Osteocyte (in vitro differentiated cells): ENCODE measurements around the gene PSG4. TPM values are rescaled to one million over a fixed set of nuclear protein-coding genes. Genes with fewer than 3 reads are reported as not detected.
"Not testable (repeated sequence)": the region's sequence is repeated elsewhere in the genome, so short reads cannot be mapped to it uniquely, and the experiment has no call there.

Experiments used
- DNase-seq: peaks from one replicate; pipeline ENCODE4 v3.0.0; 2021; ENCODE audit warnings: mixed read lengths; ENCODE audit not compliant: unreplicated experiment; ENCODE audit errors: extremely low spot score
- H3K27ac Mint-ChIP-seq: one replicate; pipeline ENCODE4 v1.8.0; 2021; ENCODE audit warnings: mild to moderate bottlenecking, mixed read lengths; ENCODE audit not compliant: unreplicated experiment
- H3K27me3 Mint-ChIP-seq: one replicate; pipeline ENCODE4 v1.8.0; 2021; ENCODE audit warnings: mixed read lengths; ENCODE audit not compliant: unreplicated experiment
- H3K36me3 Mint-ChIP-seq: one replicate; pipeline ENCODE4 v1.8.0; 2021; ENCODE audit warnings: mixed read lengths; ENCODE audit not compliant: unreplicated experiment
- H3K4me1 Mint-ChIP-seq: one replicate; pipeline ENCODE4 v1.8.0; 2021; ENCODE audit warnings: mixed read lengths; ENCODE audit not compliant: unreplicated experiment
- H3K4me3 Mint-ChIP-seq: one replicate; pipeline ENCODE4 v1.8.0; 2021; ENCODE audit warnings: mild to moderate bottlenecking, moderate library complexity, mixed read lengths; ENCODE audit not compliant: unreplicated experiment
- H3K9me3 Mint-ChIP-seq: one replicate; pipeline ENCODE4 v1.8.0; 2021; ENCODE audit warnings: mixed read lengths; ENCODE audit not compliant: unreplicated experiment
- long read RNA-seq: library from polyadenylated mRNA; unstranded; transcript quantifications from one replicate; pipeline ENCODE4 v2.0.0, GENCODE V29; 2021
- total RNA-seq: library from RNA; stranded (reverse); gene quantifications from 2 replicates; pipeline ENCODE4 v1.2.1, GENCODE V29; 2021

The PSG4 gene
- total RNA-seq = not detected in 2 replicates
- long read RNA-seq = 0 reads

DNA sequence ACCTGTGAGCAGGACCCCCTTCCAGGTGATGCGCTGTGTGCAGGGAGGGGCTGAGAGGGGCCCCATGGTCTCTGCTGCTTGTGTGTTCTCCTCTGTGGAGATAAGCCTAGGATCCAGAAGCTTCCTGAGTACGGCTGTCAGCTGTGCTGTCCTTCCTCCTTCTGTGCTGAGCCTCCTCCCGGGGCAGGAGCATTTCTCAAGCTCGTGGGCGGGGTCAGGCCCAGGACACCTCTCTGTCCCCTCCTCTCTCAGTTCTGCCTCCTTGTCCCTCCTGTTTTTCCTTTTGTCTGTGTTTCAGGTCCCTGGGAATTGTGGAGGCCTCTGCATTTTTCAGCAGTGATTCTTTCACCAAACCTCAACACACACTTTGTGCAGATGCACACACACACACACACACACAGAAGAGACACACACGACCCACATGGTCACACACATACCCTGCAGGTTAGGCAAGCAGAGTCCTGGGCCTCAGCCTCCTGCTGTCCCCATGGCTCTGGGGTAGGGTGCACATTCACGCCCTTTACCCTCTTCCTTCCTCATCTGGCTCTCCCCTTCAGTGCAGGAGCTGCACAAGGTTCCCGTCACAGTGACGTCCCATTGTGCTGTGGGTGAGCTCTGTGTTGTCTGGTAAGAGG lies at the start of gene PSG4:
Gene PSG4, minus strand, starts transcription at position 168 of the 635 bp plus-strand sequence. Its CDS starts 102 bp downstream, at position 66.
- H3K36me3 Mint-ChIP-seq, H3K27me3 Mint-ChIP-seq, H3K27ac Mint-ChIP-seq, H3K4me1 Mint-ChIP-seq, DNase-seq, H3K9me3 Mint-ChIP-seq, H3K4me3 Mint-ChIP-seq: not testable (repeated sequence)

DNA sequence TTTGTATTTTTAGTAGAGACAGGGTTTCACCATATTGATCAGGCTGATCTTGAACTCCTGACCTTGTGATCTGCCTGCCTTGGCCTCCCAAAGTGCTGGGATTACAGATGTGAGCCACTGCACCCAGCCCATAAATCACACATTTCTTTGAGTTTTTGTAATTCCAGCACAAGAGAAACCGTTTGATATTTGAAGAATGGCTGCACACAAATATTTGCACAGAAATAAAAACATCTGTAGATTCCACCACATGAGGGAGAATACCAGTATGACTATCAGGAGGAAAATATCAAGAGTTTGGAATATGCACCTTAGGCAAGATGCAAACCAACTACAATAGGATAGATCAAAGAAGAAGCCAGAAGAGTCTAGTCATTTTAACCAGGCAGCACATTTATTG lies 46.0 kb upstream of the PSG4 start:
- not testable (repeated sequence) for H3K4me3 Mint-ChIP-seq, H3K27ac Mint-ChIP-seq, H3K4me1 Mint-ChIP-seq, DNase-seq, H3K27me3 Mint-ChIP-seq, H3K9me3 Mint-ChIP-seq, H3K36me3 Mint-ChIP-seq

DNA sequence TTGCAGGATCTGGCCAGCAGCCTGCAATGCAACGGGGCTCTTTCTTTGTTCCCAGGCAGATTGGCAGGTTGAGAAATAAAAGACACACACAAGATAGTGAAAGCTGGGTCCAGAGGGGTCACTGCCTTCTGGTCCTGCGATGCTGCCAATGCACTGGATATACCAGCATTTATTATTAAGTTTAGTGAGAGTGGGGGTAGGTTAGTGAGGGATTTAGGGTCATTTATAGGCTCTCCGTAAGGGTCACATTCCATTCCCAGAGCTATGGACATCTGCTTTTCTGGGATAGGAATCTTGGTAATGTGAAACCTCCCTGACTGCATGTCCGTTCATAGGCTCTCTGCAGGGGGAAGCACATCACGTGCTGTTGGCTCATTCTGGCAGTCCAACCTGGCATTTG lies 44.9 kb upstream of the PSG4 start:
- H3K4me1 Mint-ChIP-seq, H3K27ac Mint-ChIP-seq, H3K27me3 Mint-ChIP-seq, H3K36me3 Mint-ChIP-seq, DNase-seq, H3K4me3 Mint-ChIP-seq, H3K9me3 Mint-ChIP-seq: not testable (repeated sequence)

DNA sequence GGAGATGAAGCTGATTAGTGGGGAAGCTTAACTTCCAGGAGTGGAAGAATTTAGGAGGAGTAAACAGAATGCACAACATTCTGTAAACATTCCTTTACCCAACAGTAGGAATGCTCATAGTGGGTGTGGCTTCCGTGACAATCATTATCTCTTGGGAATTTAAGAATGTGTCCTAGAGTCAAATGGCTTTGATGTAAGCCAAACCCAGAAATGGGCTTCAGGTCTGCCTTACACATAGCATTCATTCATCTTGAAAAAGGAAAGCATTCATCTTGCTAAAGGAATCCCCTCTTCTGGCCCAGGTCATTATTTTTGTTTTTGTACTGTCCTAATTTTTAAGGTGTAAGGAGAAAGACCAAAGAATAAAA lies 43.2 kb upstream of the PSG4 start:
- H3K27ac Mint-ChIP-seq, H3K27me3 Mint-ChIP-seq, DNase-seq, H3K4me3 Mint-ChIP-seq, H3K9me3 Mint-ChIP-seq, H3K4me1 Mint-ChIP-seq, H3K36me3 Mint-ChIP-seq: not testable (repeated sequence)

DNA sequence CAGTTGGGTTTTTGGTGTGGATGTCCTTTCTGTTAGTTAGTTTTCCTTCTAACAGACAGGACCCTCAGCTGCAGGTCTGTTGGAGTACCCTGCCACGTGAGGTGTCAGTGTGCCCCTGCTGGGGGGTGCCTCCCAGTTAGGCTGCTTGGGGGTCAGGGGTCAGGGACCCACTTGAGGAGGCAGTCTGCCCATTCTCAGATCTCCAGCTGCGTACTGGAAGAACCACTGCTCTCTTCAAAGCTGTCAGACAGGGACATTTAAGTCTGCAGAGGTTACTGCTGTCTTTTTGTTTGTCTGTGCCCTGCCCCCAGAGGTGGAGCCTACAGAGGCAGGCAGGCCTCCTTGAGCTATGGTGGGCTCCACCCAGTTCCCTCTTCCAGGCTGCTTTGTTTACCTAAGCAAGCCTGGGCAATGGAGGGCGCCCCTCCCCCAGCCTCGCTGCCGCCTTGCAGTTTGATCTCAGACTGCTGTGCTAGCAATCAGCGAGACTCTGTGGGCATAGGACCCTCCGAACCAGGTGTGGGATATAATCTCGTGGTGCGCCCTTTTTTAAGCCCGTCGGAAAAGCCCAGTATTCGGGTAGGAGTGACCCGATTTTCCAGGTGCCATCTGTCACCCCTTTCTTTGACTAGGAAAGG lies 41.9 kb upstream of the PSG4 start:
- not testable (repeated sequence) for DNase-seq, H3K9me3 Mint-ChIP-seq, H3K4me3 Mint-ChIP-seq, H3K27ac Mint-ChIP-seq, H3K4me1 Mint-ChIP-seq, H3K27me3 Mint-ChIP-seq, H3K36me3 Mint-ChIP-seq

DNA sequence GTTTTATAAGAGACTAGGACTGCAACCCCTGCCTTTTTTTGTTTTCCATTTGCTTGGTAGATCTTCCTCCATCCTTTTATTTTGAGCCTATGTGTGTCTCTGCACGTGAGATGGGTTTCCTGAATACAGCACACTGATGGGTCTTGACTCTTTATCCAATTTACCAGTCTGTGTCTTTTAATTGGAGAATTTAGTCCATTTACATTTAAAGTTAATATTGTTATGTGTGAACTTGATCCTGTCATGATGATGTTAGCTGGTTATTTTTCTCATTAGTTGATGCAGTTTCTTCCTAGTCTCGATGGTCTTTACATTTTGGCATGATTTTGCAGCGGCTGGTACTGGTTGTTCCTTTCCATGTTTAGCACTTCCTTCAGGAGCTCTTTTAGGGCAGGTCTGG lies 40.4 kb upstream of the PSG4 start:
- H3K4me1 Mint-ChIP-seq, H3K36me3 Mint-ChIP-seq, H3K27ac Mint-ChIP-seq, H3K27me3 Mint-ChIP-seq, DNase-seq, H3K9me3 Mint-ChIP-seq, H3K4me3 Mint-ChIP-seq: not testable (repeated sequence)

DNA sequence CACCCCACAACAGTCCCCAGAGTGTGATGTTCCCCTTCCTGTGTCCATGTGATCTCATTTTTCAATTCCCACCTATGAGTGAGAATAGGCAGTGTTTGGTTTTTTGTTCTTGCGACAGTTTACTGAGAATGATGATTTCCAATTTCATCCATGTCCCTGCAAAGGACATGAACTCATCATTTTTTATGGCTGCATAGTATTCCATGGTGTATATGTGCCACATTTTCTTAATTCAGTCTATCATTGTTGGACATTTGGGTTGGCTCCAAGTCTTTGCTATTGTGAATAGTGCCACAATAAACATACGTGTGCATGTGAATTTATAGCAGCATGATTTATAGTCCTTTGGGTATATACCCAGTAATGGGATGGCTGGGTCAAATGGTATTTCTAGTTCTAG lies 36.8 kb upstream of the PSG4 start:
- not testable (repeated sequence) for H3K27me3 Mint-ChIP-seq, H3K27ac Mint-ChIP-seq, H3K9me3 Mint-ChIP-seq, H3K36me3 Mint-ChIP-seq, DNase-seq, H3K4me1 Mint-ChIP-seq, H3K4me3 Mint-ChIP-seq

DNA sequence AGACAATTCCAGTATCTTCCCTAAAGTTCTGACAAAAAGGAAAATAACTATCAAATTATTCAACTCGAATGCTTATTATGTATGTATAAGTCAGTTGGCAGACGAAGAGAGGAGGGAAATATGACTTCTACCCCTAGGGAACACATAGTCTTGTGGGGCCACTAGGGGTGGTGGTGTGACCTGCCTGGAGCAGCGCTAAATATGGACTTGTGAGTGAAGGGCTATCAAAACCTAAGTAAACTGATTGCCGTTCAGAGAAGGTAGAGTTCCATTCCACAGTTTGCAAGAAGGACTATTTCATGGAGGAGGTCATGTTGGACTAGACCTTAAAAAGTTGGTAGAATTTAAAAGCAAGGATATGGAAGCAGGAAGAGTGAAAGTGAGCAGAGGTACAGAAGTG lies 32.8 kb upstream of the PSG4 start:
- DNase-seq, H3K4me1 Mint-ChIP-seq, H3K27me3 Mint-ChIP-seq, H3K4me3 Mint-ChIP-seq, H3K36me3 Mint-ChIP-seq, H3K27ac Mint-ChIP-seq, H3K9me3 Mint-ChIP-seq: not testable (repeated sequence)

DNA sequence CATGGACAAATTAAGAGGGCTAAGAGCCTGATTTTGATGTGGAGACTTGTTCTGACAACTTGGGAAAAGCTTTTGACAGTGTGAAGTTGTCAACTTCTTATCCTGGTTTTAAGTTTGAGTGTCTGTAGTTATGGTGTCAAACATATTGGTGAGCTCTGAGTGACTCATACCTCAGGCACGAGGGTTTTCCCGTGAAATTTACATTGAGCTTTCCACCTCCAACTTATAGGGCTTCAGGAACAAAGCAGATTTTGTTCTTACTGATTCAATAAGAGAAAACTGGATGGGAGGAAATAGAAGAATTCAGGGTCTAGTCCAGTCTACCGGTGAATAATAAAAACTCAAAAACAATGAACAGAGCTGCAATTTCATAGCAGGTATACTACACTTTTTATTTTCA lies 30.2 kb upstream of the PSG4 start:
- H3K27me3 Mint-ChIP-seq, H3K9me3 Mint-ChIP-seq, H3K27ac Mint-ChIP-seq, DNase-seq, H3K4me3 Mint-ChIP-seq, H3K4me1 Mint-ChIP-seq, H3K36me3 Mint-ChIP-seq: not testable (repeated sequence)
